ENCODE measurements around the gene FARS2. TPM values are rescaled to one million over a fixed set of nuclear protein-coding genes. Genes with fewer than 3 reads are reported as not detected.
A peak's percentile ranks its signal among the peaks of the same experiment; 100 is the strongest.

Gene FARS2
- total and polyA plus RNA-seq, 5 experiments from 2014 or later = 13.6 to 39.1 (median 28.1) TPM

DNA sequence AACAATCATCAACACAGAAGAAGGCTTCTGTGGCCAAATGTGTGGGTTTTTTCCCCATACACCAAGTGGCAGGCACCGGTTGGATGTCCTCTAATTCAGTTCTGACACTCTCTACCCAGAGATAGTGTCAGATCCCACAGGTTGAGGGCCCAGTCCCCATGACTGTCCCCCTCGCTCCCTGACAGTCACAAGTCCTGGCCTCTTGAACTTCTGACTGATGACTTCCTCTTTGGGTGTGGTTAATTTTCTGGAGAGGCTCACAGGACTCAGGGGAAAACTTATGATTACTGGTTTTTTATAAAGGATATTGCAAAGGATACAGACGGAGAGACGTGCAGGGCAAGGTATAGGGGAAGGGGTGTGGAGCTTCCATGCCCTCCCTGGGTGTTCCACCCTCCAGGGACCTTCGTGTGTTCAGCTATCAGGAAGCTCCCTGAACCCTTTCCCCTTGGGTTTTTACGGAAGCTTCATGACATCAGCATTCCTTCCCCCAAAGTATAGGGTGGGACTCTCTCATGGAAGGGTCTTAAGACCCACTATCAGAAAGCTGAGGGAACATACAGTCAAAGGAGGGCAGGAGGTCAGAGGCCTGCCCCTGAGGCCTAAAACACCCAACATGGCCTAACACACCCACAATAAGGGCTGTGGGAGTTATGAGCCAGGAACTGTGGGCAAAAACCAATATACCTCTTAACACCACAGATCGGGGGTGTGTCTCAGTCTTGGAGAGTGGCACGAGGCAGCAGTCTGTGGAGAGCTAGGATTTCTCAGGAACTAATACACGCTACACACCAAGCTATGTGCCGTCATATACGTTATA, 33.3 kb downstream of the FARS2 start:
- ATAC-seq = no peak
- Mint-ChIP-seq H3K4me1 (peaks cover 26 to 48% (median 38%) of the 10 kb centered on the region in 4 donors), H3K9me3 (no peaks in the 10 kb centered on the region), H3K36me3 (peaks cover 0 to 19% (median 5%) of the 10 kb centered on the region in 3 donors), H3K27ac (peak overlapping the region in 4 of 10 donors; percentile 4 to 40 (median 22)), H3K27me3 (no peaks in the 10 kb centered on the region), H3K4me3 (no peak overlapping the region)
- no peak for DNase-seq
- POLR2A ChIA-PET = no interaction called here

DNA sequence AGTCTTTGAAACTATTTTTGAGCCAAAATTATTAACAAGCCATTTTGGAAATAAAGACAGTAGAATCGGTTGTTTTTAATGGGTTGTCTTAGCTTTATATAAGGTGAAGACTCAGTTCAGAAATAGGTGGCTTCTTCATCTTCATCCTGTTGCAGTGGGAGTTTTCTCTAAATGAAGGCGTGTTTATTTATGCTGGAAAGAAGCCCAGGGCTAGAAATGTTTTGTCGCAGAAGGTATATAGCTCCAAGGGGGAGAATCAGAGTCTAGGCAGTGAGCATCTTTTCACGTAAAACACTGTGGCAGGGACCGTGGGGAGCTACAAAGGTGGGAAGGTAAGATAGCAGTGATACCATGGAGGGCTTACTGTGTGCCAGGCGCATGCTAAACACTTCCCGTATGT, 34.3 kb downstream of the FARS2 start:
- POLR2A ChIA-PET = no interaction called here
- H3K27ac Mint-ChIP-seq = no peak overlapping the region

DNA sequence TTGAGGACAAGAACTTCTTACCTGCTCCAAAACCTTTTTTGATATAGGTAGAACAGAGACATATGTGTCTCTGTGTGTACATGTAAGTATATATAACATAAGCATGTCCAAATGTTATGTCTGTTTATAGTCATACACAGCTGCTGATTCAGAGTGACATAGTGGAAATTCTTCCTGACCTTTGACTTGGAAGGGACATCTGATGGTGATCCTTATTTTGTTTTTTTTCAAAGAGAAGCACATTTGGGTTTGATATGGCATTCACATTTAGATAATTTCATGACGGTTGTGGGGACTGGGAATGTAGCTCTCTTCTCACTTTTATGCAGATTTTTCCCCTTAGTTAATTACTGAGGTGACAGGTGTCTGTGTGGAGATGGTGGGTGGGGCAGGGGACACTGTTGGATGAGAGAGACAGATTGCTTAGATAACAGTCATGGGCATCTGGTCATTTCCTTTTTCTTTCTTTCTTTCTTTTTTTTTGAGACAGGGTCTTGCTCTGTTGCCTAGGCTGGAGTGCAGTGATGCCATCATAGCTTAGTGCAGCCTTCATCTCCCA, 39.0 kb downstream of the FARS2 start:
- POLR2A ChIA-PET = no interaction called here
- Mint-ChIP-seq H3K4me3 (peak overlapping the region in 1 of 10 donors; percentile 22), H3K27ac (peak overlapping the region in 1 of 10 donors; percentile 81), H3K4me1 (peaks cover 26 to 45% (median 36%) of the 10 kb centered on the region in 4 donors), H3K36me3 (peaks cover 0 to 13% (median 5%) of the 10 kb centered on the region in 3 donors), H3K9me3 (no peaks in the 10 kb centered on the region), H3K27me3 (no peaks in the 10 kb centered on the region)
- DNase-seq (no peak), ATAC-seq (no peak)

More for the DNA sequence above, 34.3 kb downstream of the FARS2 start:
- peaks cover 0 to 19% (median 5%) of the 10 kb centered on the region in 3 donors for H3K36me3 Mint-ChIP-seq
- ATAC-seq (no peak), DNase-seq (no peak)
- no peak overlapping the region for H3K4me3 Mint-ChIP-seq
- H3K4me1 Mint-ChIP-seq = peaks cover 26 to 45% (median 41%) of the 10 kb centered on the region in 4 donors
- H3K27me3 Mint-ChIP-seq = no peaks in the 10 kb centered on the region
- H3K9me3 Mint-ChIP-seq = no peaks in the 10 kb centered on the region

DNA sequence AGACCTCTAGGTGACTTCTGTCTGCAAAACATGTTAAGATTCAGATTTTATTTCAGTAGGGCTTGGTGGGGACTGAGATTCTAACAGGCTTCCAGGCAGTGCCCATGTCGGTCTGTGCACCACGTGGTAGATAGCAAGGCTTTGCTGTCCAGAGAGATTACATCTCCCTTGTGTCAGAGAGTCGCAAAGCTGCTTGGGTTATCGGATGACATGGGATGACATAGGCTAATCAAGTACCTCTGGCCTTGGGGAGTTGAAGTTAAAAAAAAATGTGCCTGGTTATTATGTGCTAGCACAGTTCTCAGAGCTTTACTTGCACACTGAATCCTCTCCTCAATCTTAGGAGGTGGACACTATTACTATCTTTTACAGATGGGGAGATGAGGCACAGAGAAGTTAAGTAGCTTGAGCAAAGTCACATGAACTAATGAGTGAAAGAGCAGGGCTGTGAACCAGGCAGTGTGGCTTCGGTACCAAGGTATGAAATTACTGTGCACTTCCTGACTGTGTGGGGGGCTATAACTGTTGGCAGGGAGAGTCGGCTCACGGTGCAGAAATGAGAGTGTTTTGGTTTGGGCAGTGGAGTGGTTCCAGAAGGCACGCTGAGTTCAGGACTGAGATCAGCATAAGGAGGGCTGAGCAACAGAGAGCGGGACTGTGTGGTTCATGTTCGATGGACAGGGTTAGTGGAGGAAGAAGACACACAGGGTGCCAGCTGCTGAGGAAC, 41.1 kb downstream of the FARS2 start:
- Mint-ChIP-seq H3K9me3 (no peaks in the 10 kb centered on the region), H3K4me1 (peaks cover 26 to 47% (median 37%) of the 10 kb centered on the region in 4 donors), H3K27me3 (no peaks in the 10 kb centered on the region), H3K27ac (peak overlapping the region in 7 of 10 donors; percentile 8 to 79 (median 35)), H3K36me3 (peaks cover 0 to 4% (median 0%) of the 10 kb centered on the region in 3 donors), H3K4me3 (peak overlapping the region in 6 of 10 donors; percentile 13 to 61 (median 51))
- ATAC-seq (peak in 1 of 2 donors; percentile 30), DNase-seq (no peak)
- POLR2A ChIA-PET = no interaction called here

DNA sequence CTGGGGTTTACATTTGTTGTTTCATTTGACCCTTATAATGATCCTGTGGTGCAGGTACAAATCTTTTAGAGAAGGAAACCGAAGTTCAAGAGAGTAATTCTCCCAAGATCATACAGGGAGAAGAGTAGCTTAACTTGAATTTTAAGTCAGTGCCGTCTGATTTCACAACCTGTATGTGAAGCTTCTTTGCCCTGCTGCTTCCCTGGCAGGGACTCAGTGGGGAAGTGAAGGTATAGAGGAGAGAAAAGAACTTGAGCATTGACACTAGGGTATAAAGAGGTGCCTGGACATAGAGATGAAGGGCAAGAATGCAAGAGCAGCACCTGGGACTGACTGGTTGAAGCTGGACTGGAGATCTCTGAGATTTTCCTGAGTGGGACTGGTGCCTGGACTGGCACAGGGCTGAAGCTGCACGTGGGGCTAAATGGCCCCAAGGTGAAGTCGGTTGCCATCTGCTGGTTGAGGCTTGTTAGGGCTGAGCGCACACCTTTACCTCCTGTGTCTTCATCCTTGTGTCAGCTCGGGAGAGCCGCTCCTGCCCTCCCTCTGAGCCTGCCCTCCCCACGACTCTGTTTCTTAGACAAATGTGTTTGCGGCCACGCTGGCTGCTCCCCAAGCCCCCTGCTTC, 41.8 kb downstream of the FARS2 start:
- peaks cover 0 to 5% (median 0%) of the 10 kb centered on the region in 3 donors for H3K36me3 Mint-ChIP-seq
- peak overlapping the region in 4 of 10 donors; percentile 22 to 61 (median 52) for H3K4me3 Mint-ChIP-seq
- H3K4me1 Mint-ChIP-seq = peaks cover 29 to 54% (median 39%) of the 10 kb centered on the region in 4 donors
- POLR2A ChIA-PET = no interaction called here
- H3K9me3 Mint-ChIP-seq = no peaks in the 10 kb centered on the region
- DNase-seq = peak in 9 of 10 donors; percentile 26 to 68 (median 41)
- peak overlapping the region in 4 of 10 donors; percentile 29 to 79 (median 60) for H3K27ac Mint-ChIP-seq
- no peaks in the 10 kb centered on the region for H3K27me3 Mint-ChIP-seq
- peak; percentile 79 to 93 for ATAC-seq

DNA sequence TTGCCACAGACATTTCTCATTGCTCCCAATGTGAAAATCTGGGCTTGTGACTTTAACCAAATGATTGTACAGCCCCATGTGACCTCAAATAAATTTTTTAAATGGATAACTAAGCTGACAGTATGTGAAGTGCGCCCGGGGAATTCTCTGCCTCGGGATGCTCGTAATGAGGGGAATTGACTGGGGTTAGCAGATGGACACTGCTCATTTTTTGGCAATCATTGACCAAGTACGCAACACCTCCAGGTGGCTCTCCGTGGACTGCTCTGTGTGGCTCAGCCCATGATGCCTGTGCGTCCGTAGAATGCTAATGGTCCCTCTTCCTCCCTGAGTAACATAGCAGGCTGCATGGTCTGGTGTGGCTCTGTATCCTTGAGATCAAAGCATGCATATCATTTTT, 42.4 kb downstream of the FARS2 start:
- POLR2A ChIA-PET = interaction anchor here (0.5 kb wide), 1 partner anchor 14 kb away, joined by 6 read pairs; no protein-coding TSS in a partner anchor

DNA sequence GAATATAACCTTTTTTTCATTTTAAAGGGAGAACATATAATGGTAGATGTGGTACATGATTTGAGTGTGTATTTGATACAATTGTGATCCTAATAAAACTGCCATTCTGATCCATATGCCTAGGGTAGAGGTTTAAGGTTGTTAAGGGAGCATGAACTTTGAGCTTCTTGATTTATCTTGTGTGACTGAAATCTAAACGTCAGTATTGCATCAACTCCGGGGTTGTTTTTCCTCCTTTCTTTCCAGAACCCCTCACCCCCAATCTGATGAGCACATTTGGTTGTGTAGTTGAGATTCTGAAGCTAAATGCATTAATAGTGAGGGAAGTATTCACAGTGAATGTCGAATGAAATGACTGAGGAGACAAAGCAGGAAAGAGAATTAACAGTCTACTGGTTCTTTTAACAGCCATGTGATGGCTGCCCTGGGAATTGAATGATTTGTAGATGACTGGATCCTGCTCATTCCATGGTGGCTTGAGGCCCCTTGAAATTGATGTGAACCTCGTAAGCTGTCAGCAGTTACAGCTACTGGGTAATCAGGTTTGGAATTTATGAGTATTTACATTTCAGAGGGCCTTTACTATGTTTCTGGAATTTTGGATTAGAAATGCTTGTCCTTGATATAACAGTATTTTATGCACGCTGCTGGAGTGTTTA, 44.8 kb downstream of the FARS2 start:
- no peak overlapping the region for H3K4me3 Mint-ChIP-seq
- H3K9me3 Mint-ChIP-seq = no peaks in the 10 kb centered on the region
- no peak for DNase-seq
- peaks cover 25 to 53% (median 32%) of the 10 kb centered on the region in 4 donors for H3K4me1 Mint-ChIP-seq
- H3K36me3 Mint-ChIP-seq = peaks cover 0 to 12% (median 0%) of the 10 kb centered on the region in 3 donors
- H3K27me3 Mint-ChIP-seq = no peaks in the 10 kb centered on the region
- no peak overlapping the region for H3K27ac Mint-ChIP-seq
- no peak for ATAC-seq
- POLR2A ChIA-PET = no interaction called here

More for the DNA sequence above, 42.4 kb downstream of the FARS2 start:
- no peak for DNase-seq
- Mint-ChIP-seq H3K9me3 (no peaks in the 10 kb centered on the region), H3K27ac (no peak overlapping the region), H3K36me3 (peaks cover 0 to 7% (median 0%) of the 10 kb centered on the region in 3 donors), H3K27me3 (no peaks in the 10 kb centered on the region), H3K4me1 (peaks cover 29 to 55% (median 38%) of the 10 kb centered on the region in 4 donors), H3K4me3 (no peak overlapping the region)
- ATAC-seq = no peak

GRCh38 chr6:5307058-5307457, 45.7 kb downstream of the FARS2 start:
- Mint-ChIP-seq H3K27me3 (no peaks in the 10 kb centered on the region), H3K9me3 (no peaks in the 10 kb centered on the region), H3K4me1 (peaks cover 21 to 46% (median 26%) of the 10 kb centered on the region in 4 donors), H3K36me3 (peaks cover 0 to 12% (median 0%) of the 10 kb centered on the region in 3 donors), H3K4me3 (no peak overlapping the region), H3K27ac (no peak overlapping the region)
- POLR2A ChIA-PET = no interaction called here
- DNase-seq (no peak), ATAC-seq (no peak)

DNA sequence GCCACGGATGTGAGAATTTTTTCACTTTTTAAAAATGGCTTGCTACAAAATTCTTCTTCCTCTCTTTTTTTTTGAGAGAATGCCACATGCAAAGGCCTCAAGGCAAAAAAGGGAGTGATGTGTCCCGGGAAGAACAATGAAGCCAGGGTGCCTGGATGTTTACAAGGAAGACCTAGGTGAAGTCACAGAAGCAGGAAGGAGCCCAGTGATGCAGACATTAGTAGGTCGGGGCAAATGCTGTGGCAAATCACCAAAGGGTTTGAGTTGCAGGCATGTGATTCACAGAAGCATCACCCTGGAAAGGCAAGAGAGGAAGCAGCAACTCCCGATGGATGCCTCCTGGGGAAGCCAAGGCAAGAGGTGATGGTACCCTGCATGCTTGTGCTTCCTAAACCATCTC, 46.8 kb downstream of the FARS2 start:
- Mint-ChIP-seq H3K27ac (no peak overlapping the region), H3K4me1 (peaks cover 11 to 43% (median 22%) of the 10 kb centered on the region in 4 donors), H3K9me3 (no peaks in the 10 kb centered on the region), H3K27me3 (no peaks in the 10 kb centered on the region), H3K4me3 (no peak overlapping the region), H3K36me3 (peaks cover 0 to 12% (median 0%) of the 10 kb centered on the region in 3 donors)
- POLR2A ChIA-PET = no interaction called here
- ATAC-seq (no peak), DNase-seq (no peak)

GRCh38 chr6:5314191-5314865, 53.0 kb downstream of the FARS2 start:
- Mint-ChIP-seq H3K27ac (no peak overlapping the region), H3K9me3 (no peaks in the 10 kb centered on the region)
- ATAC-seq = no peak

DNA sequence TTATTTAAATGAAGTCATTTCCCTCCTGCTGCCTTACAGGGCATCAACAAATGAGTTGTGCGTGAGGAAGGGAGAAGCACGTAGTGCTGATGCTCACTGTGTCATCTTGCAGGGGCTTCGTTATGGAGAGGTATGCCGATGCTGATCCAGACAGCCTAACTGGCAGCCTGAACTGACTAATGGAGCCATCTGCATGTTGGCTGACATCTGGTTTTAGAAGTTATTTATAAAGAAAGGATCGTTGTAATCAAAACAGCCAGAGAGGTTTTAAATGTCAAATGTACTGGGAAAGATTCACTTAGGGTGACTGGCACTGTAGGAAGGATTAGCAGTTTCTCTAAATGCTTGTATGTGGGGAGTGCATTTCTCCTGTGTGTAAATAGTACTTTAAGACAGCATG, 54.6 kb downstream of the FARS2 start:
- Mint-ChIP-seq H3K27me3 (no peaks in the 10 kb centered on the region), H3K4me1 (peaks cover 19 to 44% (median 31%) of the 10 kb centered on the region in 4 donors), H3K4me3 (no peak overlapping the region), H3K36me3 (peaks cover 0 to 6% (median 3%) of the 10 kb centered on the region in 3 donors), H3K9me3 (no peaks in the 10 kb centered on the region), H3K27ac (peak overlapping the region in 2 of 10 donors; percentile 7 to 33)
- no peak for ATAC-seq
- DNase-seq = no peak
- POLR2A ChIA-PET = no interaction called here

More at GRCh38 chr6:5314191-5314865, 53.0 kb downstream of the FARS2 start:
- Mint-ChIP-seq H3K4me1 (peaks cover 16 to 28% (median 20%) of the 10 kb centered on the region in 4 donors), H3K27me3 (no peaks in the 10 kb centered on the region), H3K36me3 (peaks cover 0 to 7% (median 2%) of the 10 kb centered on the region in 3 donors), H3K4me3 (no peak overlapping the region)
- POLR2A ChIA-PET = no interaction called here
- no peak for DNase-seq

Data from naive thymus-derived CD8-positive, alpha-beta T cell (primary cell).